HG03469 (cell line): ENCODE data around the gene EXPH5.

Source experiments
- ATAC-seq: cut with Tn5 transposase; IDR thresholded peaks from one replicate; pipeline ENCODE4 v1.9.1; 2021; ENCODE audit warnings: mild to moderate bottlenecking, moderate library complexity, moderate number of reproducible peaks; ENCODE audit not compliant: unreplicated experiment

EXPH5 gene

GRCh38 chr11:108562746-108563581 is 30.6 kb downstream of the EXPH5 start:
- ATAC-seq, result no peak

DNA sequence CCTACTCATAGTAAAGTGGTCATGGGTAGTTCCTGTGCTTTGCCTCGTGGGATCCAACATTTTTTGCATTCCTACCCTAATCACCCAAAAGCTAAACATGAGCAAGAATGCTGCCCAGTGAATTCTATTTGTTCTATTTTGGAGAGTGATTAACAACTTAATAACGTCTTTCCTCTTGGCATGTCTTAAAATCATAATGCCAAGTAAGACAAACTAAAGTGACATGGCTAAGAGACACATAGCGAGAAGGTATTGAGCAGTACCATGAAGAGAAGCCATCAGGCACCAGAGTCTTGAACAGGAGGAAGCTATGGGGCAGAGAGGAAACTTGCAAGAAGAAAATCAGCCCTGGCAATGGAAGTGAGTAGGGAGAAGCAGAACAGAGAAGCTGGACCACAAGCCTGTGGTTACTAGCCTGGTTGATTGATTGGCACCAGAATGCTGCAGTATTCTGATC is 32.0 kb downstream of the EXPH5 start:
- ATAC-seq, result no peak

DNA sequence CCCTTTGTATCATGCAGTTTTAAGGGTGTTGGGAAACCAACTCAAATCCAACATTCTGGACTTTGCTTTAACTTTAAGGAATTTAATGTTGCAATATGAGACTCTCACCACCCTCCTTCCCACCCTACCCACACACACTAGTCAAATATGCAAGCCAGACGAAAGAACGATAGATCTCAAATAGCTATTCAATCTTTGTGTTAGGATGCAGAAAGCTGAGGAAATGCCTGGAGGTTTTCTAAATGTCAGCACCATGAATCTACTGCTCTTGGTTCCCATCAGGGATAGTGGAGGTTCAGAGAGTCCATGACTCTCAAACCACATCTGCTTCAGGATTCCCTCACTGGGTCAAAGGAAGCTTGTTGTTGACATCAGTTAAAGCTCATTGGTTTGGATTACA is 33.7 kb downstream of the EXPH5 start:
- ATAC-seq, result no peak

DNA sequence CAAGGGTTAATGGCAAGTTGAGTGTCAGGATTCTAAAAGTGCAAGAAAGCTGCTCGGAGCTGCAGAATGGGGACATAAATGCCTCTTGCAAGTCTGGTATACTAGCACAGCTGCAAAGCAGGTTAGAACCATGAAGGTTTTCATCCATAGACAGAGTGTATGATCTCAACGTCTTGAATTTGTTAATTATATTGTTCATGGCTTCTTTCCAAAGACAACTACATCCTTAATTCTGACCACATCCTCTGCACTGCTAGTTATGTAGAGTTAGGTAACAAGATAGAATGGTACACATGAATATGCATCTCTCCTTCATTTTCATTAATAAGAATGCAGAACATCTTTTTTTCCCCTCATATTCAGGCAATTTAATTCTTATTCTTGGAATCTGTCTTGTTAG is 34.2 kb downstream of the EXPH5 start:
- no peak for ATAC-seq

- ATAC-seq, result peak; percentile 64
These were observed 35.3 kb downstream of the EXPH5 start for GRCh38 chr11:108558222-108558621.

GRCh38 chr11:108556019-108556418 is 37.5 kb downstream of the EXPH5 start:
- no peak for ATAC-seq

- no peak for ATAC-seq
These were observed 41.7 kb downstream of the EXPH5 start for GRCh38 chr11:108551651-108552462.

GRCh38 chr11:108549319-108549885 is 44.2 kb downstream of the EXPH5 start:
- no peak for ATAC-seq

DNA sequence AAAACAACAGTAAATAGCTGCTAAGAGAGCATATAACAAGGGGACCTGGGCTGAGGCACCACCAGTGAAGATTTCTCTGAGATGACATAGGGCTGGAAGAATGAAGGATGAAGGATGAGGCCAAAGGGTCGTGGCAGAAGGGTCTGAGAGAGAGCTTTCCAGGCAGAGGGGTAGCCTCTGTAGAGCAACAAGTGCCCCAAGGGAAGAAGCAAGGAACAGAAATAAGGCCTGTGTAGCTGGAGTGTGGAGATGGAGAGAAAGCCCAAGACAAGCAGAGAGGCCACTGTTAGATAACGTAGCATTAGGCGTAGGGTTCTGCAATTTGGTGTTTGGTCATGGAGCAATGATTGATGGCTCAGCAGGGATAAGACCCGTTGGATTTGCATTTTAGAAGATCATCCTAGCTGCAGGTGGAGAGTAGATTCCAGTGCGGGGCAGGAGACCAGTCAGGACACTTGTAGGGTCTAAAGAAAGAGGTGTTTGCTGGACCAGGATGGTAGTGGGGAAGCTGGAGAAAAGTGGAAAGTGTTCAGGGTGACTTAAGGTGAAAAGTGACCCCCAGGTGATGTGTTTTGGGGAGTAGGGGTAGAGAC is 47.6 kb downstream of the EXPH5 start:
- no peak for ATAC-seq

DNA sequence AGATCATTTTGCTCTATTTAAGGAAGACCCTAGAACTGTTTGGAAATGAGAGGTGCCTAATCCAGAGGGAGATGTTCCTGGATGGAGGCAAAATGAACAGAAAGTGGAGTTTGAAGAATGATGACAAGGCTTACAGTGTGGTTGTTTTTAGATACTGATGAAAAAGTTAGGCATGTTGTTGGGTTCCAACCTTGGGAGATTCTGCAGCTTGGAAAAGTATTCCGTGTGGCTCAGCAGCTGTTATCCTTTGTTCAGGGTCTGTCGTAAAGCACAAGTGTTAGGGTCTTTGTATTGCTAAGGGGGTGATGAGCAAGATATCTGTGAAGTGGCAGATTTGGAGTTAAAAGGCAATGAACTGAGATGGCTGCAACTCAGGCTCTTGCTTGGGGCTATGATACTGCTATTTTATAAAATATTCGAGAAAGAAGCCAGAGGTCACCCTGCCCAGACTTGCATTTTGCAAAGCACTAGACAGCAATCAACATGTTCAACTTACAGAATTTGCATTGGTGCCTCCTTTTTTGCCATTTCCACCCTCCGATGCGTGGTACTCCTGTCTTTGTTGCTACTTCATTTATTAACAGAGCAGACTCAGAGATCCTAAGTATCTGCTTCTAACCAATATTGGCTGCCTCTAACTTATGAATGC is 50.1 kb downstream of the EXPH5 start:
- ATAC-seq, result no peak

- no peak for ATAC-seq
These were observed 52.0 kb downstream of the EXPH5 start for GRCh38 chr11:108541531-108541930.

DNA sequence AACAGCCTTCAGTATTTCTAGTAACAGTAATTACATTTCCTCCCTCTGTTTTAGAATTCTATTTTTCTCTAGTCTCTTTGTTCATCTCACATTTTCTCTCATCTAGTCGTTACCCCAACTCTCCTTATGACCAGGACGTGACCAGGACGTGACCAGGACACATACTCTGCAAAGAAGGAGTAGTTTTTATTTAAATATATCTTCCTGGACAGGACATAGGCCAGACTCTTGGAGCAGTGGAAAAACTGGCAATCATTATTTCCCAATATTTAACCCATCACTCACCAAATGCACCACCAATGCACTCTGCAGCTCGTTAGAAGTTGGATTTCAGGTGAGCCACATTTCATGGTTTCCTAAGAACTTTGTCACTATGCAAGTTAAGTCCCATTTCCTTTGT is 55.1 kb downstream of the EXPH5 start:
- ATAC-seq, result no peak

- no peak for ATAC-seq
These were observed 55.5 kb downstream of the EXPH5 start for GRCh38 chr11:108538022-108538424.

DNA sequence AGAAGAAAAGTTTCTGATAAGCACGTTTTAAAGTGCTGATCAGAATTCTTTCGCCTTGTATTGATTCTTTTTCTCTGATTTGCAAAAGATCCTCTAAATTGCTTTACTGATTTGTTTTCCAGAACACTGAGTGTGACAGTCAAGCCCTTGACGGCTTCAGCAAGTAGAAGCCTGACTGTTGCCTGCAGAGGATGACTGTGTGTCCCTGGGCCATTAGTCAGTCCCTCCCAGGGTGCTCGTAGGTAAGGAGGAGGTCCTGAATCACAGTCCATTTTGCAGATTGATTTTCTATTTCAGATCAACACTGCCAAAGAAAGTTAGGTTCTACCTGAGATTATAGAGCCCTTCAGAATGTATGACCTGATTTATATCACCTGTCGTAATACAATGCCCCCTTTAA is 56.8 kb downstream of the EXPH5 start:
- ATAC-seq, result no peak

DNA sequence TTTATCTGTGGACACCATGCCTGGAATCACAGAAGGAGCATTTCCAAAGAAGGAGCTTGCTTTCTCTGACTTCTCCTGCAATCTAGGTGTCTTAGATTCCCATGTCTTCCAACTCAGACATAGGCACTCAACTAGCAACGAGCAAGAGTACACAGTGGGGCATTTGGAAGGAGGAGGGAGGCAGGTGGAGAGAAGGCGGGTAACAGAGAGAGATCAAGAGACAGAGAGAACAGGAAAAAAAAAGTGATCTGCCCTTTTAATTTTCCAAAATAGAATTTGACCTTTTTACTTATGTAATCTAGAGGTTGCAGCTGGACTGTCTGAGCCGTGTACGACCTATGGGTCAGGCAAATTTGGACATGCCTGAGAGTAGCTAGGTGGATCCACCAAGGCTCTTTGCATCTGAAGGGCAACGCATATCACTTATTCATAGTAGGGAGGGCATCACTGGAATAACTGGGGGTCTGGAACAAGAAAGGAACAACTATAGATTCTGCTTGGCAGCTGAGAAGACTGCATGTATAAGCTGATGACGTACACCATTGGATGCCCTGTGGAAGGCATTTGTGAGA is 58.1 kb downstream of the EXPH5 start:
- no peak for ATAC-seq

GRCh38 chr11:108534274-108534882 is 59.2 kb downstream of the EXPH5 start:
- no peak for ATAC-seq

GRCh38 chr11:108530426-108530825 is 63.1 kb downstream of the EXPH5 start:
- ATAC-seq, result no peak

- ATAC-seq, result no peak
These were observed 66.2 kb downstream of the EXPH5 start for GRCh38 chr11:108527382-108527781.

DNA sequence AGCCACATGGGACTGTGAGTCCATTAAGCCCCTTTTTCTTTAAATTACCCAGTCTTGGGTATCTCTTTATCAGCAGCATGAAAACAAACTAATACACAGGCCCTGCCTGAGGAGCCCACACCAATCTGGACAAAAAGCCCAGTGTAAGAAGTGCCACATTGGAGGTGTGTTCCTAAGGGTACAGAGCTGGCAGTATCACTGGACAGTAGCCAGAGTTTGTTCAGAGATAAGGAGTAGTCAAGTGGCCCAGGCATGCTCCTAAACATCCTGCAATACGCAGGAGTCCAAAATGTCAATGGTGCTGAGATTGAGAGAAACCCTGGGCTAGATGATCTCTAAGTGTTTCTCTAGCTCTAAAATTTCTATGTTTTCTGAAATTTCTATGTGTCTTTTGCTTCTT is 68.4 kb downstream of the EXPH5 start:
- no peak for ATAC-seq

DNA sequence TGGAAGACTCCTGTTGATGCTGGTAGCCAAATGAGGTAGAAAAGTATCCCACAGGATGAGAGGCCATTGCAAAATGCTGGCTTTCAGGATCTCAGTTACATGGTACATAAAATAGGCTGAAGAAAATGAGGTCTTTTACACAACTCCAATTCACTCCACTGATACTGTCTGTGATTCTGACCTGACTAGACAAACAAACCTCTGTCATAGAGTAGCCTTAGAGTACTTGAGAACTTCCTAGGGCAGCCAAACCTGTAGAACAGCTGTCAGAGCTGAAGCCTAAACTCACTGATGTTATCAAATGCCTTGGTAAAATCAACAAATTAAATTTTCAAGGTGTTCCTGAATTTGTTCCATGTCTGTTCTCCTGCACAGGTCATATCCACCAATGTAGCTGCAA is 69.1 kb downstream of the EXPH5 start:
- ATAC-seq, result no peak
